Stimulated activated CD4-positive, alpha-beta T cell treated with anti-CD3 and anti-CD28 coated beads, Interleukin-12 subunit alpha, Interleukin-12 subunit beta, amount 100 ng/mL, for 24 hours (primary cell): Measurements from ENCODE around the gene RXFP1.

Source experiments
- DNase-seq, 2 experiments: peaks; one replicate each; pipeline ENCODE4 v3.0.0-alpha.2; 2020; ENCODE audit warnings: low read depth in 2 of 2

RXFP1 gene

GRCh38 chr4:158671915-158672806, 150.5 kb downstream of the RXFP1 start, which contains the start of gene ETFDH:
ETFDH (plus strand) TSS chr4:158672296; CDS start chr4:158672457, 161 bp downstream.
- DNase-seq, result peak; percentile 93 to 98

GRCh38 chr4:158673633-158674032, 152.0 kb downstream of the RXFP1 start:
- DNase-seq, result no peak

GRCh38 chr4:158676076-158676475, 154.4 kb downstream of the RXFP1 start:
- no peak for DNase-seq

- DNase-seq, result no peak
Observed at GRCh38 chr4:158678767-158679166, 157.1 kb downstream of the RXFP1 start.

- DNase-seq, result no peak
Observed at GRCh38 chr4:158681629-158682028, 159.9 kb downstream of the RXFP1 start.

GRCh38 chr4:158682066-158682465, 160.4 kb downstream of the RXFP1 start:
- DNase-seq, result no peak

- no peak for DNase-seq
Observed at GRCh38 chr4:158688813-158689212, 167.1 kb downstream of the RXFP1 start.
